Brain microvascular endothelial cell (primary cell): ENCODE results near the gene AUNIP.

Experiments used
- DNase-seq: peaks from one replicate; pipeline ENCODE4 v3.0.0-alpha.2; 2020
- H3K27ac ChIP-seq: fragments of 250-450 bp; sonication (Bioruptor Pico); 2 replicates; pipeline ENCODE4 v1.5.1; 2020; ENCODE audit warnings: mild to moderate bottlenecking, moderate library complexity
- H3K27me3 ChIP-seq: fragments of 250-450 bp; sonication (Bioruptor Pico); replicated peaks from 2 replicates; pipeline ENCODE4 v1.5.1; 2020; ENCODE audit warnings: mild to moderate bottlenecking
- H3K36me3 ChIP-seq: fragments of 250-450 bp; sonication (Bioruptor Pico); replicated peaks from 2 replicates; pipeline ENCODE4 v1.5.1; 2020; ENCODE audit warnings: mild to moderate bottlenecking
- H3K4me3 ChIP-seq: 2 replicates; pipeline ENCODE4 v1.5.1; 2011; ENCODE audit warnings: low read depth, mild to moderate bottlenecking, control low read depth, low read length, moderate library complexity
- in situ Hi-C: cut with HindIII; loops from 2 replicates; pipeline ENCODE4 v1.10.0; 2017; ENCODE audit warnings: low sequenced_read_pairs, low pct_ligation_motif_present
- TF ChIP-seq, protein P1 (sequence below): IDR thresholded peaks from 2 replicates; pipeline ENCODE4 v1.5.1; 2011; ENCODE audit warnings: low read depth, mild to moderate bottlenecking, moderate library complexity, low read length, control low read depth, inconsistent platforms; ENCODE audit errors: missing control alignments

The AUNIP gene

DNA sequence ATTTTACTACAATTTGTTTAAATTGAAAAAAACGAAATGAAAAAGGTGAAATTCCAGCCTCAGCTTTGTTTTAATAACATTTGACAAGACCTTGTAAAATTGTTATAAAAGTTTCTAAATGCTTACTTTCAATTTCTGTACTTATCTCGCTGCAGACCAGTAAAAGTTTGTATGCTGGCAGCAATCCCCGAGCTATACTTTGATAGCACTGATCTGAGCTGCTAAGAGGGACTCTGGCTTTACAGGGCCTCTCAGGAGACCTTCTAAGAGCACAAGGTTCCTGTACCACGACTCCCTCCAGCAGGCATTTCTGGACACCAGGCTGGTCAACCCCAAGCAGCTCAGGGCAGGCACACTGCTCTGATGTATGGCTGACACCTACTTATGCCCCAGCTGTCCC, 33.9 kb upstream of the AUNIP start:
- H3K36me3 ChIP-seq = no peaks in the 10 kb centered on the region
- H3K27ac ChIP-seq = peak overlapping the region; percentile 79
- no peaks in the 10 kb centered on the region for H3K27me3 ChIP-seq
- H3K4me3 ChIP-seq = no peak overlapping the region
- peak; percentile 5 for DNase-seq
- in situ Hi-C loops = loop anchor here (10.0 kb wide), 1 partner anchor 102 kb away; the partner anchor contains the start of gene PAFAH2
- TF ChIP-seq, protein P1, sequence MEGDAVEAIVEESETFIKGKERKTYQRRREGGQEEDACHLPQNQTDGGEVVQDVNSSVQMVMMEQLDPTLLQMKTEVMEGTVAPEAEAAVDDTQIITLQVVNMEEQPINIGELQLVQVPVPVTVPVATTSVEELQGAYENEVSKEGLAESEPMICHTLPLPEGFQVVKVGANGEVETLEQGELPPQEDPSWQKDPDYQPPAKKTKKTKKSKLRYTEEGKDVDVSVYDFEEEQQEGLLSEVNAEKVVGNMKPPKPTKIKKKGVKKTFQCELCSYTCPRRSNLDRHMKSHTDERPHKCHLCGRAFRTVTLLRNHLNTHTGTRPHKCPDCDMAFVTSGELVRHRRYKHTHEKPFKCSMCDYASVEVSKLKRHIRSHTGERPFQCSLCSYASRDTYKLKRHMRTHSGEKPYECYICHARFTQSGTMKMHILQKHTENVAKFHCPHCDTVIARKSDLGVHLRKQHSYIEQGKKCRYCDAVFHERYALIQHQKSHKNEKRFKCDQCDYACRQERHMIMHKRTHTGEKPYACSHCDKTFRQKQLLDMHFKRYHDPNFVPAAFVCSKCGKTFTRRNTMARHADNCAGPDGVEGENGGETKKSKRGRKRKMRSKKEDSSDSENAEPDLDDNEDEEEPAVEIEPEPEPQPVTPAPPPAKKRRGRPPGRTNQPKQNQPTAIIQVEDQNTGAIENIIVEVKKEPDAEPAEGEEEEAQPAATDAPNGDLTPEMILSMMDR = no peak

DNA sequence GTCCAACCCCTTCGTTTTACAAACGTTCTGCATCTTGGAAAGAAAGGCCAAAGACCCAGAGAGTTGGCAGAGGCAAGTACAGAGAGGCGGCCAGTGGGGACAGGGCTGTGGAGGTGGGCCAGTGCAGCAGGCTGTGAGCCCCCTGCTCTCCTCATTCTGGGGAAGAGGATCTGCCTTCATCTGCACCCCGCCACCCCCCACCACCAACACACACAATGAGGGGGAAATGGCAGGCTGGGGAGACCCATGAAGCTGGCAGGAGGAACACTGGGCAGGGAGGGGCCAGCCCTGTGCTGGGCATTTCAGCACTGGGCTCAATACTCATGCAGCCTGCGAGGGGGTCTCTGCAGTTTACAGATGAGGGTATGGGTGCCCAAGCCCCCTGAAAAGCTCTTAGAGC, 32.3 kb upstream of the AUNIP start:
- TF ChIP-seq, protein P1 = no peak
- Histone ChIP-seq H3K36me3 (no peaks in the 10 kb centered on the region), H3K27ac (peak overlapping the region; percentile 79), H3K27me3 (no peaks in the 10 kb centered on the region), H3K4me3 (no peak overlapping the region)
- in situ Hi-C loops = loop anchor here (10.0 kb wide), 1 partner anchor 103 kb away; the partner anchor contains the start of gene PAFAH2
- DNase-seq = no peak

DNA sequence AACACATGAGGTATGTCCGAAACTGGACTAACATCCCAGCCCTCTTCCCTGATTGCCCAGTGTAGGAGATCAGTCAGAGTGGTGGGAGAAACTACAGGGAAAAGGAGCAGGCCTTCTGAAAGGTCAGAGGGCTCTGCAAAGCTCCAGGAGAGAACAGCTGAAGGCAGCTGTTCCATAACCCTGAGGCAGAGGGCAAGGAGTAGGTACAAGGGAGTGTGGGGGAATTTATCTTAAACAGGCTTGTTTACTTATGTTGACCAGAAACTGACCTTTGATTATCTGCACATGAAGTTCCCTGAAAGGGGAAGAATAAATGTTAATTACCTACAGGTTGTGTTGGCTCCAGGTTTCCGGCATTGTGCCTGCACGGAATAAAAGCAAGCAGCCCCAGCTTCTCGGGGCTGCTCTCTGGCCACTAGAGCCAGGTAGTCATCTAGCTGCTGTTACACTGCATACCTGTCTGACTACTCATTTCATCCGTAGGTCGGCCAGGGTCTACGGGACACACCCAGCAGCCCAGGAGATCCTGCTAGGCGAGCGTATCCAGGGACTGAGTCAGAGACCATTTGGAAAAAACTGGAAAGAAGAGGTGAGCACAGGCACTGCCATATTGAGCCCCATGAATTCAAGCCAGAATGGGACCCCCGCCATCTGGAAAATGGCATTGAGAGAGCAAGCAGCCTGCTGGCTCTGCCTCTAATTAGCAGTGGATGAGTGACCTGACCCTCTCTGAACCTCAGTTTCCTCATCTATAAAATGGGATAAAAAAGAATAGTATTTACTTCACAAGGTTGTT, 31.2 kb upstream of the AUNIP start:
- H3K4me3 ChIP-seq = no peak overlapping the region
- no peak overlapping the region for H3K27ac ChIP-seq
- no peaks in the 10 kb centered on the region for H3K36me3 ChIP-seq
- in situ Hi-C loops = loop anchor here (10.0 kb wide), 1 partner anchor 104 kb away; the partner anchor contains the start of gene PAFAH2
- H3K27me3 ChIP-seq = no peaks in the 10 kb centered on the region
- peak; percentile 22 for DNase-seq
- TF ChIP-seq, protein P1 = no peak

DNA sequence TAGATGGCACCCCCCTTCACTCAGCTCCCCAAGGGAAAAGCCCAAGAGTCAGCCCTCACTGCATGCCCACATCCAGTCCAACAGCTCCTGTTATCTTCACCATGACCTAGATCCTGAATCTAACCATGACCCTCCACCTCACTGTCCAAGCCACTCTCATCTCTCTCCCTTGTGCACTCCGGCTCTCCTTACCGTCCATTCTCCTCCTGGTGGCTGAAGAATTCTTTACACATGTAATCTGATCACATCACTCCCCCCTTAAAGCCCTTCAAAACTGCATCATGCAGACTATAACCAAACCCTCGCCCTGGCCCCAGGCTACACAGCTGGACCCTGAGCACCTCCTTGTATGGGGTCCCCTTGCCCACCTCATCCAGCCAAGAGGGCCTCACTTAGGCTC, 30.2 kb upstream of the AUNIP start:
- TF ChIP-seq, protein P1 = peak; percentile 50
- DNase-seq = peak; percentile 4
- H3K36me3 ChIP-seq = no peaks in the 10 kb centered on the region
- H3K27me3 ChIP-seq = no peaks in the 10 kb centered on the region
- no peak overlapping the region for H3K27ac ChIP-seq
- H3K4me3 ChIP-seq = no peak overlapping the region
- in situ Hi-C loops = no loop called here

DNA sequence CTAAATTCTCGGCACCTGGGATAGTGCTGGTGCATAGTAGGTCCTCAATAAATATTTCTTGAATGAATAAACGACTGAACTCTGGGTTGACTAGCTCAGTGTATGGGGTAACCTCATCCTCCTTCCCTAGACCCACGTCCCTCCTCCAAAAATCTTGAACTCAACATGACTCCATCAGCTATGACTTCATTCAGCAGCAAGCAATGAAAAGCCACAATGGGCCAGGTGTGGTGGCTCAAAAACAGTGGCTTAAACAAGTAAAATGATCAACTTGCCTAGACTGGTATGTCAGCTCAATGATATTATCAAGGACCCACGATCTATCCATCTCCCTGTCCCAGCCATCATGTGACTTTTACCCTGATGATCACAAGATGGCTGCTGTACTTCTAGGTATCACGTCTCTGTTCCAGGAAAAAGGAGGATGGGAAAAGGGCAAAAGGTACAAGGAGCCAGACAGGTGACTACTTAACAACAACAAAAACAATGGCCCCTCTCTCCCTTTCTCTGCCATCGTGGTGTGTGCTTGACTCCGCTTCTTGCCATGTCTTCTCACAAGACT, 29.2 kb upstream of the AUNIP start:
- Histone ChIP-seq H3K4me3 (no peak overlapping the region), H3K27me3 (no peaks in the 10 kb centered on the region), H3K27ac (no peak overlapping the region), H3K36me3 (no peaks in the 10 kb centered on the region)
- in situ Hi-C loops = no loop called here
- DNase-seq = no peak
- TF ChIP-seq, protein P1 = no peak
